Fibroblast of lung (primary cell): ENCODE measurements around the gene RXFP1. TPM values are rescaled to one million over a fixed set of nuclear protein-coding genes. Genes with fewer than 3 reads are reported as not detected.

ENCODE experiments used
- DNase-seq, 2 donors: peaks; one replicate each; pipeline versions ENCODE4 v3.0.0 to v3.0.0-alpha.2; 2010; ENCODE audit warnings: low read depth in 2 of 2
- H2AFZ ChIP-seq: 2 replicates; pipeline ENCODE4 v1.5.1; 2012; ENCODE audit warnings: low read length, control low read depth, inconsistent platforms
- H3K27ac ChIP-seq: 2 replicates; pipeline ENCODE4 v1.5.1; 2011; ENCODE audit warnings: low read length, control low read depth; ENCODE audit not compliant: insufficient read depth
- H3K27me3 ChIP-seq: 2 replicates; pipeline ENCODE4 v1.5.1; 2011; ENCODE audit warnings: mild to moderate bottlenecking, low read length; ENCODE audit not compliant: control insufficient read depth, insufficient read depth
- H3K36me3 ChIP-seq: 2 replicates; pipeline ENCODE4 v1.5.1; 2011; ENCODE audit warnings: low read length; ENCODE audit not compliant: control insufficient read depth, insufficient read depth
- H3K4me1 ChIP-seq: 2 replicates; pipeline ENCODE4 v1.5.1; 2011; ENCODE audit warnings: low read length; ENCODE audit not compliant: control insufficient read depth, insufficient read depth; ENCODE audit errors: extremely low read depth
- H3K4me2 ChIP-seq: 2 replicates; pipeline ENCODE4 v1.5.1; 2011; ENCODE audit warnings: low read length, control low read depth; ENCODE audit not compliant: insufficient read depth; ENCODE audit errors: extremely low read depth
- H3K4me3 ChIP-seq, 4 experiments: fragments of 200-600 bp in 1 of 4; sonication (generic) in 1 of 4; replicated peaks in 1 of 4; 2 replicates each; pipeline ENCODE4 v1.5.1; 2011 to 2016; ENCODE audit warnings: low read length in 4 of 4, low read depth in 3 of 4, mild to moderate bottlenecking in 3 of 4, control low read depth in 2 of 4, inconsistent platforms in 1 of 4, mixed read lengths in 1 of 4; ENCODE audit not compliant: insufficient read depth in 1 of 4; ENCODE audit errors: control extremely low read depth in 1 of 4
- H3K79me2 ChIP-seq: 2 replicates; pipeline ENCODE4 v1.5.1; 2012; ENCODE audit warnings: mild to moderate bottlenecking, low read length, inconsistent platforms; ENCODE audit not compliant: control insufficient read depth, insufficient read depth
- H3K9ac ChIP-seq: 2 replicates; pipeline ENCODE4 v1.5.1; 2011; ENCODE audit warnings: mild to moderate bottlenecking, low read length, control low read depth; ENCODE audit not compliant: insufficient read depth
- H3K9me3 ChIP-seq: 2 replicates; pipeline ENCODE4 v1.5.1; 2012; ENCODE audit warnings: low read depth, low read length; ENCODE audit not compliant: control insufficient read depth, insufficient read depth
- H4K20me1 ChIP-seq: 2 replicates; pipeline ENCODE4 v1.5.1; 2011; ENCODE audit warnings: low read length; ENCODE audit not compliant: control insufficient read depth, insufficient read depth; ENCODE audit errors: extremely low read depth
- EZH2 ChIP-seq: IDR thresholded peaks from 2 replicates; pipeline ENCODE4 v1.5.1; 2012; ENCODE audit warnings: low read length, control low read depth, mild to moderate bottlenecking; ENCODE audit errors: missing control alignments
- polyA plus RNA-seq, 2 donors: library from polyadenylated mRNA; depleted of rRNA in 1 of 2; stranded (reverse) in 1 of 2; unstranded in 1 of 2; fragments of >200 nt; gene quantifications; 2 replicates each; pipeline ENCODE4 v1.2.1, GENCODE V29; 2011 to 2012; ENCODE audit warnings: missing spikeins in 1 of 2
- total RNA-seq: library from RNA; depleted of rRNA; stranded (reverse); fragments of >200 nt; gene quantifications from 2 replicates; pipeline ENCODE4 v1.2.1, GENCODE V29; 2014
- TF ChIP-seq, protein P1 (sequence below), 2 donors: IDR thresholded peaks in 1 of 2; conservative IDR thresholded peaks in 1 of 2; 1 replicate in 1 of 2; 2 replicates in 1 of 2; pipeline ENCODE4 v1.5.1; 2011 to 2012; ENCODE audit warnings: low read length in 2 of 2, control low read depth in 1 of 2, inconsistent platforms in 1 of 2, low read depth in 1 of 2, mild to moderate bottlenecking in 1 of 2

The RXFP1 gene
- total and polyA plus RNA-seq, 2 donors (not counting 1 experiment from before 2014, with no cell fraction given): 0.10 to 1.3 TPM

DNA sequence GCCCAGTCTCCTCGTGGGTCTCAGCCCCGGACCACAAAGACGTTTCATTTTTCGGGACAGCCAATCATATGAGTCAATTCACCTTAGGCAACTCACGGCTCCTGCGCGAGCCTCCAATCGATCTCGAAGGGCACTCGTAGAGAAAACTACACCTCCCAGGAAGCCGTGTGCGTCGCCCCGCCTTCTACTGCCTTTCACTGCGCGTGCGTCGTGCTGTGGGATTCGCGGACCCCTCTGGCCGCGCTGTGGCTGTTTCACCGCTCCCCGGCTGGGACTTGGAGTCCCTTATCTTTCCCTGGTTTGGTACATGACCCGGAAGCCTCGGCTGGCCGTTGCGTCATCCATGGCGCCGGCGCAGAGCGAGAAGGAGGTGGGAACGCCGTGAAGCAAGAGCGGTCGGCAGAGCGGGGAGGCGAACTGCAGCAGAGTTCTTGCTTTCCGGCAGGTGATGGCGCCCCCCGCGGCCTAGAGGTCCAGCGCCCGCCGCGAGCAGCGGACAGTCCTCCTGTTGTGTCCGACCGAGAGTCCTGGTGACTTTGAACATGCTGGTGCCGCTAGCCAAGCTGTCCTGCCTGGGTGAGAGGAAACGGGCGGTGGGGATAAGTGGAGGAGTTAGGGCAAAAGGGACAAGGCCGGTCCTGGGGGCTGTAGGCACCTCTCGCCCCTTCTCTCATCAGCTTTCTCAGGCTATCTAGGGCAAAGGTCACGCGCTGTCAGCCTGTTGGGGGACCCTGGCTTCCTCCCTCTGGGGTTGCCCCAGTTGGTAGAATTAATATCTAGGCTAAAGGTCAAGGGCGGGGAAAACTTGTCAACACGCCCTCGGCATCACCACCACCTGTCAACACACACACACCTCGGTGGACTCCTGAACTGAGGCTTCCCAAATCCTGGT, 150.5 kb downstream of the RXFP1 start, which contains the start of gene ETFDH:
ETFDH (plus strand) TSS at position 382 of the 892 bp plus-strand sequence; CDS start at position 543, 161 bp downstream.
- Histone ChIP-seq H3K4me1 (no peaks in the 10 kb centered on the region), H3K36me3 (no peaks in the 10 kb centered on the region), H3K9ac (peak within 1 kb of the TSS; percentile 96), H4K20me1 (no peaks in the 10 kb centered on the region), H3K4me2 (peak within 1 kb of the TSS; percentile 97), H3K79me2 (peaks cover 35% of the 10 kb centered on the region), H3K9me3 (no peaks in the 10 kb centered on the region), H3K27me3 (no peaks in the 10 kb centered on the region), H2AFZ (peak within 1 kb of the TSS; percentile 99), H3K27ac (peak within 1 kb of the TSS; percentile 92), H3K4me3 (peak within 1 kb of the TSS; percentile 79 to 98 (median 94))
- no peak for TF ChIP-seq EZH2
- TF ChIP-seq, protein P1, sequence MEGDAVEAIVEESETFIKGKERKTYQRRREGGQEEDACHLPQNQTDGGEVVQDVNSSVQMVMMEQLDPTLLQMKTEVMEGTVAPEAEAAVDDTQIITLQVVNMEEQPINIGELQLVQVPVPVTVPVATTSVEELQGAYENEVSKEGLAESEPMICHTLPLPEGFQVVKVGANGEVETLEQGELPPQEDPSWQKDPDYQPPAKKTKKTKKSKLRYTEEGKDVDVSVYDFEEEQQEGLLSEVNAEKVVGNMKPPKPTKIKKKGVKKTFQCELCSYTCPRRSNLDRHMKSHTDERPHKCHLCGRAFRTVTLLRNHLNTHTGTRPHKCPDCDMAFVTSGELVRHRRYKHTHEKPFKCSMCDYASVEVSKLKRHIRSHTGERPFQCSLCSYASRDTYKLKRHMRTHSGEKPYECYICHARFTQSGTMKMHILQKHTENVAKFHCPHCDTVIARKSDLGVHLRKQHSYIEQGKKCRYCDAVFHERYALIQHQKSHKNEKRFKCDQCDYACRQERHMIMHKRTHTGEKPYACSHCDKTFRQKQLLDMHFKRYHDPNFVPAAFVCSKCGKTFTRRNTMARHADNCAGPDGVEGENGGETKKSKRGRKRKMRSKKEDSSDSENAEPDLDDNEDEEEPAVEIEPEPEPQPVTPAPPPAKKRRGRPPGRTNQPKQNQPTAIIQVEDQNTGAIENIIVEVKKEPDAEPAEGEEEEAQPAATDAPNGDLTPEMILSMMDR (conservative IDR thresholded peaks at IDR 0.05 in 1 of 2, IDR thresholded peaks at IDR 0.05 in 1 of 2; ENCODE audit: low read depth in 1 of 2, low read length in 2 of 2): peak; percentile 46 to 52
- peak; percentile 99 to 100 for DNase-seq

GRCh38 chr4:158673633-158674032, 152.0 kb downstream of the RXFP1 start:
- Histone ChIP-seq H3K27ac (no peak overlapping the region), H3K9ac (no peak overlapping the region), H3K4me1 (no peaks in the 10 kb centered on the region), H3K36me3 (no peaks in the 10 kb centered on the region), H3K4me3 (no peak overlapping the region), H4K20me1 (no peaks in the 10 kb centered on the region), H3K4me2 (no peak overlapping the region), H3K79me2 (peaks cover 26% of the 10 kb centered on the region), H3K27me3 (no peaks in the 10 kb centered on the region), H2AFZ (no peak overlapping the region), H3K9me3 (no peaks in the 10 kb centered on the region)
- no peak for TF ChIP-seq EZH2
- no peak for DNase-seq

GRCh38 chr4:158676076-158676475, 154.4 kb downstream of the RXFP1 start:
- DNase-seq: no peak
- Histone ChIP-seq H3K27me3 (no peaks in the 10 kb centered on the region), H4K20me1 (no peaks in the 10 kb centered on the region), H3K4me1 (no peaks in the 10 kb centered on the region), H3K36me3 (no peaks in the 10 kb centered on the region), H3K79me2 (peaks cover 5% of the 10 kb centered on the region), H3K9me3 (no peaks in the 10 kb centered on the region), H3K4me3 (no peak overlapping the region), H3K27ac (no peak overlapping the region), H2AFZ (no peak overlapping the region), H3K4me2 (no peak overlapping the region), H3K9ac (no peak overlapping the region)
- no peak for TF ChIP-seq EZH2
- TF ChIP-seq, protein P1 (conservative IDR thresholded peaks at IDR 0.05 in 1 of 2, IDR thresholded peaks at IDR 0.05 in 1 of 2; ENCODE audit: low read depth in 1 of 2, low read length in 2 of 2): no peak
